Cardiac muscle cell (in vitro differentiated cells and primary cell): Measurements from ENCODE around the gene SPARC. TPM values are rescaled to one million over a fixed set of nuclear protein-coding genes. Genes with fewer than 3 reads are reported as not detected.
A peak's percentile ranks its signal among the peaks of the same experiment; 100 is the strongest.

Source experiments
- DNase-seq, 2 donors: peaks; one replicate each; pipeline versions ENCODE4 v3.0.0 to v3.0.0-alpha.2; 2010 to 2017; ENCODE audit warnings: low read depth in 1 of 2, low spot score in 1 of 2
- H3K27ac ChIP-seq: fragments of 200-600 bp; sonication (generic); 2 replicates; pipeline ENCODE4 v1.5.1; 2016
- H3K27me3 ChIP-seq: fragments of 200-600 bp; sonication (generic); 2 replicates; pipeline ENCODE4 v1.6.0; 2016; ENCODE audit warnings: control low read depth
- H3K36me3 ChIP-seq: fragments of 200-600 bp; sonication (generic); 2 replicates; pipeline ENCODE4 v1.5.1; 2016; ENCODE audit warnings: control low read depth
- H3K4me1 ChIP-seq: fragments of 200-600 bp; sonication (generic); 2 replicates; pipeline ENCODE4 v1.8.1; 2017; ENCODE audit warnings: low read depth, mild to moderate bottlenecking, mixed run types
- H3K4me3 ChIP-seq: fragments of 200-600 bp; sonication (generic); 2 replicates; pipeline ENCODE4 v1.5.1; 2016; ENCODE audit warnings: mild to moderate bottlenecking
- H3K9me3 ChIP-seq: fragments of 200-600 bp; sonication (generic); 2 replicates; pipeline ENCODE4 v1.5.1; 2017; ENCODE audit warnings: low read depth, mild to moderate bottlenecking, control low read depth
- polyA plus RNA-seq: library from polyadenylated mRNA; unstranded; fragments of >200 nt; fragmentation: Nextera tagmentation; extraction: Ambion mirVana; gene quantifications from 2 replicates; pipeline ENCODE4 v1.2.1, GENCODE V29; 2016
- total RNA-seq: library from RNA; depleted of rRNA; stranded (reverse); fragments of >200 nt; gene quantifications from 2 replicates; pipeline ENCODE4 v1.2.3, GENCODE V29; 2016
- TF ChIP-seq, protein P1 (sequence below): IDR thresholded peaks from 2 replicates; pipeline ENCODE4 v1.5.1; 2012; ENCODE audit warnings: low read depth, mild to moderate bottlenecking, low read length

SPARC gene
- total and polyA plus RNA-seq, 2 experiments from 2014 or later, result 130 to 705 TPM

DNA sequence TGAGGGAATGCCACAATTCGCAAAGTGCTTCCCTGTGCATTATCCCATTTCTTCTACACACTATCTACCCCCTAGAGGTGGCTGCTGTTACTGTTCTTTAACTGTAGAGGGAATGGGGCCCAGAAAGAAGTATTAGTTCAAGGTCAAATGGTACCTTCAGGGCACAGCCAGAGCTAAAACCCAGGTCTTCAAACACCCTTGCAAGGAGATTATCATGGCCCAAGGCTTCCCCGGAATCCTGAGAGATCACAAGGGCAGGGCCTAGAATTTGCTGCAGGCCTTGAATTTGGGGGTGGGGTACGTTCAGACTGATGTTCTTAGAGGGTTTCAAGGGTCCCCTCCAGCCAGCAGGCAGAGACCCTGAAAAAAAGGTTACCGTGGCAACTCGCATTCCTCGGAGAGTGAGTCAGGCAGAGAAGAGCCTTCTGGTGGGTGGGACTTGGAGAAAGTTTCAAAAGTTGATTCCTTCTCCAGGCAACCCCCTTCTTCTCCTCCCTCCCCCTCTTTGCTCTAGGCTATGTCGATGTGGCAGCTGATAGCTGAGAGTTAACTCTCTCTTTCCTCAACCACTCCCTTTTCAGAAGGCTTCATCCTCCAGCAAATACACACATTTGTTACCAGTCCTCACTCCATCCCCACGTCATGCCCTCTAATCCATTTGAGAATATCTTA lies 1.9 kb downstream of the SPARC start:
- TF ChIP-seq, protein P1, sequence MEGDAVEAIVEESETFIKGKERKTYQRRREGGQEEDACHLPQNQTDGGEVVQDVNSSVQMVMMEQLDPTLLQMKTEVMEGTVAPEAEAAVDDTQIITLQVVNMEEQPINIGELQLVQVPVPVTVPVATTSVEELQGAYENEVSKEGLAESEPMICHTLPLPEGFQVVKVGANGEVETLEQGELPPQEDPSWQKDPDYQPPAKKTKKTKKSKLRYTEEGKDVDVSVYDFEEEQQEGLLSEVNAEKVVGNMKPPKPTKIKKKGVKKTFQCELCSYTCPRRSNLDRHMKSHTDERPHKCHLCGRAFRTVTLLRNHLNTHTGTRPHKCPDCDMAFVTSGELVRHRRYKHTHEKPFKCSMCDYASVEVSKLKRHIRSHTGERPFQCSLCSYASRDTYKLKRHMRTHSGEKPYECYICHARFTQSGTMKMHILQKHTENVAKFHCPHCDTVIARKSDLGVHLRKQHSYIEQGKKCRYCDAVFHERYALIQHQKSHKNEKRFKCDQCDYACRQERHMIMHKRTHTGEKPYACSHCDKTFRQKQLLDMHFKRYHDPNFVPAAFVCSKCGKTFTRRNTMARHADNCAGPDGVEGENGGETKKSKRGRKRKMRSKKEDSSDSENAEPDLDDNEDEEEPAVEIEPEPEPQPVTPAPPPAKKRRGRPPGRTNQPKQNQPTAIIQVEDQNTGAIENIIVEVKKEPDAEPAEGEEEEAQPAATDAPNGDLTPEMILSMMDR, result peak; percentile 35
- Histone ChIP-seq H3K27ac (peak overlapping the region; percentile 80), H3K4me1 (peaks cover 43% of the 10 kb centered on the region)

DNA sequence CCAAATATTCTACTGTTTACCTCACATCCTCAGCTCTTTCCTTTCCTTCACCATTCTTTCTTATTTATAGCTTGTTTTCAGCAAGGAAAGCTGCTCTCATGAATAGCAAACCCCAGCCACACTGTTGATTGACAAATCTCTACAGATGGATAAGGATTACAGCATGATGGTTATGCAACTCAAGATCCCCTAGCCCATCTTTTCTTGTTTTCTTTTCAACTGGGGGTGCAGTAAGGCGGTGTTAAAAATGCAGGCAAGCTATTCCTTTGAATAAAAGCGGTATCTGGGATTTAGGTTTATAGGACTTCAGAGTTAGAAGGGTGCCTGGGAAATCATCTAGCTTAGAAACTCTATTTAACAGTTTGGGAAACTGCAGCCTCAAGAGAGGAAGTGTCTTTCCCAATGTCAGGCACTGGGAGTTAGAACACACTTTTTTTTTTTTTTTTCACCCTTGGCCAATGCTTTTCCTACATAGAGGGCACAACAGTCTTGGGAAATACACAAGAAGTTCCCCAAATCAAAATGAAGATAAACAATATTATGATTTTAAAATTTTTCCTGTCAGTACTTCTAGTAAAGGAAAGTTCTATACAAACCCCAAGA lies 2.6 kb downstream of the SPARC start:
- TF ChIP-seq, protein P1, result no peak
- Histone ChIP-seq H3K27ac (peak overlapping the region; percentile 66), H3K4me3 (peak overlapping the region; percentile 6), H3K9me3 (no peaks in the 10 kb centered on the region), H3K27me3 (no peaks in the 10 kb centered on the region), H3K4me1 (peaks cover 43% of the 10 kb centered on the region), H3K36me3 (no peaks in the 10 kb centered on the region)
- DNase-seq, result peak in 1 of 2 donors; percentile 68

More for the DNA sequence above, 1.9 kb downstream of the SPARC start:
- peak; percentile 61 to 96 for DNase-seq
- no peaks in the 10 kb centered on the region for H3K36me3 ChIP-seq
- H3K9me3 ChIP-seq, result no peaks in the 10 kb centered on the region
- peak overlapping the region; percentile 6 for H3K4me3 ChIP-seq
- H3K27me3 ChIP-seq, result no peaks in the 10 kb centered on the region

DNA sequence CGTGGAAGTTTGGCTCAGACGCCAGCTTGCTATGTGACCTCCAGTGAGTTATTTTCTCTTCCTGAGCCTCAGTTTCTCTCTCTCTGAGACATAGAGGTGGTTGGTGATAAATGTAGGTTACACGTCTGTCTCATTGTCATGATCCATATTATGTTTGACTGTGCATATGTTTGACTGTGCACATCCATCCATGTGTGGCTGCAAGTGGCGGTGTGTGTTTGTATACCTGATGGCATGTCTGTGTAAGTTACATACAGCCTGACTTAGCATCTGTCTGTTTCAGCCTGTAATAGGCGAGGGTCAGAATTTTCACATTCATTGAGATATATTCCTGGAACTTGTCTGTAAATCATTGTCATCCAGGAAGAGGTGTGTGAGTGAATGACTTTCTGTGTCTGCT lies 3.3 kb downstream of the SPARC start:
- DNase-seq, result no peak
- Histone ChIP-seq H3K27me3 (no peaks in the 10 kb centered on the region), H3K4me3 (no peak overlapping the region), H3K4me1 (peaks cover 43% of the 10 kb centered on the region), H3K9me3 (no peaks in the 10 kb centered on the region), H3K27ac (peak overlapping the region; percentile 54), H3K36me3 (no peaks in the 10 kb centered on the region)
- TF ChIP-seq, protein P1, result no peak

DNA sequence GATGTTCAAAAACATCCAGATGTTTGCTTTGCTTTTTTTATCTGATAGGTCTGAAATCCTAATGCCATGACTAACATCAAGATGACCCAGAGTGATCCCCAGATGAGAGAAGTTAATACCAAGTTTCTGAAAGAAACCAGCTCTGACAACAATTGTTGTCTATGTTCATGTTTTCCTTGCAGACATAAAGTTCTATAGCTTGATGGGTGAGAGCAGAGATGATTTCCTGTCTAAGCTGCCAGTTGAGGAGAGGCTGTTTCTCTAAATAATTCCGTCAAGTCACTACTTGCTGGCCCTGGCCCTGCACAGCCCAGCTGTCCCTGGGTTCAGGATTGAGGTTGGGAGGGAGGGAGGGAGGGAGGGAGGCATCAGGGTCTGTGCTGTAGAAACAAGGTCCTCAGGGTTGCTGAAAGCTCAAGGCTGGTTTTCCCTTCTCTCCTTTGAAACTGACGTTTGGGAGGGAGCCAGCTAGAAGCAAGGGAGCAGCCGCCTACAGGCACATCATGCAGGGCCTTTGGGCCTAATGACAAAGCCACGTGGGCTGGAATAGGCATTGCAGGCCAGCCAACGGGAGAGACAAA lies 3.9 kb downstream of the SPARC start:
- H3K9me3 ChIP-seq, result no peaks in the 10 kb centered on the region
- peaks cover 46% of the 10 kb centered on the region for H3K4me1 ChIP-seq
- DNase-seq, result peak; percentile 49 to 73
- no peaks in the 10 kb centered on the region for H3K36me3 ChIP-seq
- H3K4me3 ChIP-seq, result no peak overlapping the region
- H3K27ac ChIP-seq, result peak overlapping the region; percentile 54
- H3K27me3 ChIP-seq, result no peaks in the 10 kb centered on the region
- TF ChIP-seq, protein P1, result no peak

DNA sequence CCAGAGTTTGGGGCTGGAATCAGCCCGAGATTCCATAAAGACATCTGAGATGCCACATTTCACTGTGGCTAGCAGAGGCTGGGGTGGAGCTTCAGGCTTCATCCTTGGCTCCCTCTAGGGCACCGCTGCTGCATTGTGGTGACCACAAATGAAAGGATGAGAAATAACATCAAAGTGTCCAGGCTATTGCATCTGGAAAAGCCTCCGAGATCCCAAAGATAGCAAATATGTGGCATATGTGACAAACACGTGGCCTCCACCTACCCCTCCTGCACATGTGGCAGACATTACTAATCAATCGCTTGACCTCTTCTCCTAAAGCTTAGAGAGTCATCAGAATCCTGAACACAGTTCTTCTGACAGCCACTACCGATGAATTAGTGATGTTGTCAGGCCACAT lies 4.5 kb downstream of the SPARC start:
- DNase-seq, result no peak
- Histone ChIP-seq H3K9me3 (no peaks in the 10 kb centered on the region), H3K27ac (peak overlapping the region; percentile 54), H3K36me3 (no peaks in the 10 kb centered on the region), H3K27me3 (no peaks in the 10 kb centered on the region), H3K4me3 (no peak overlapping the region), H3K4me1 (peaks cover 49% of the 10 kb centered on the region)
- TF ChIP-seq, protein P1, result peak; percentile 4
